Fibroblast of villous mesenchyme (primary cell): Measurements from ENCODE around the gene HORMAD2. TPM values are rescaled to one million over a fixed set of nuclear protein-coding genes. Genes with fewer than 3 reads are reported as not detected.
"Not testable (repeated sequence)": the region's sequence is repeated elsewhere in the genome, so short reads cannot be mapped to it uniquely, and the experiment has no call there.

Experiments used
- DNase-seq: peaks from one replicate; pipeline ENCODE4 v3.0.0-alpha.2; 2010; ENCODE audit warnings: low read depth
- H3K4me3 ChIP-seq: 2 replicates; pipeline ENCODE4 v1.5.1; 2011; ENCODE audit warnings: low read depth, mild to moderate bottlenecking, low read length
- CTCF ChIP-seq: IDR thresholded peaks from 2 replicates; pipeline ENCODE4 v1.5.1; 2012; ENCODE audit warnings: low read depth, mild to moderate bottlenecking, low read length; ENCODE audit not compliant: insufficient read depth
- total RNA-seq: library from RNA; depleted of rRNA; stranded (reverse); fragments of >200 nt; gene quantifications from 2 replicates; pipeline ENCODE4 v1.2.3, GENCODE V29; 2012

The HORMAD2 gene
- total RNA-seq, 1 donor: not detected

GRCh38 chr22:30054764-30055069, 25.5 kb upstream of the HORMAD2 start:
- DNase-seq: no peak
- TF ChIP-seq CTCF: no peak
- no peak overlapping the region for H3K4me3 ChIP-seq

DNA sequence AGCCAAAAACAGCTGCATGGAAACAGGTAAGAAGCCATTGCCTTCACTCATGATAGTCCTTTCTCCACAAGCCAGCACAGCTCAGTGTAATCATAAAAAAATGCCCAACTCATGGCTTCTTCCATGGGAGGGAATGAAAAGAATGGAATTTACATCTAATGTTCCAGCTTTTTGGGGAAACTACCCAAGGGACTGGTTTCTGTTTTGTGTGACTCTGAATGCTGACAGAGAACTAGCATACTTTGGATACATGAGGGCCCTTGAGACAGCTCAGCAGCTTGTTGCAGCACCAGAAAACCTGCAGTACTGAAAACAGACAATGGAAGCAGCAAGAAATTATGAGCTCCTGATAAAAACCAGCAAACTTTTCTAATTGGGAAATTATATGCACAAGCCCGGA, 24.2 kb upstream of the HORMAD2 start:
- DNase-seq: peak; percentile 10

GRCh38 chr22:30057375-30057774, 22.9 kb upstream of the HORMAD2 start:
- no peak for DNase-seq
- TF ChIP-seq CTCF: no peak
- no peak overlapping the region for H3K4me3 ChIP-seq

More for the DNA sequence above, 24.2 kb upstream of the HORMAD2 start:
- no peak for TF ChIP-seq CTCF
- no peak overlapping the region for H3K4me3 ChIP-seq

DNA sequence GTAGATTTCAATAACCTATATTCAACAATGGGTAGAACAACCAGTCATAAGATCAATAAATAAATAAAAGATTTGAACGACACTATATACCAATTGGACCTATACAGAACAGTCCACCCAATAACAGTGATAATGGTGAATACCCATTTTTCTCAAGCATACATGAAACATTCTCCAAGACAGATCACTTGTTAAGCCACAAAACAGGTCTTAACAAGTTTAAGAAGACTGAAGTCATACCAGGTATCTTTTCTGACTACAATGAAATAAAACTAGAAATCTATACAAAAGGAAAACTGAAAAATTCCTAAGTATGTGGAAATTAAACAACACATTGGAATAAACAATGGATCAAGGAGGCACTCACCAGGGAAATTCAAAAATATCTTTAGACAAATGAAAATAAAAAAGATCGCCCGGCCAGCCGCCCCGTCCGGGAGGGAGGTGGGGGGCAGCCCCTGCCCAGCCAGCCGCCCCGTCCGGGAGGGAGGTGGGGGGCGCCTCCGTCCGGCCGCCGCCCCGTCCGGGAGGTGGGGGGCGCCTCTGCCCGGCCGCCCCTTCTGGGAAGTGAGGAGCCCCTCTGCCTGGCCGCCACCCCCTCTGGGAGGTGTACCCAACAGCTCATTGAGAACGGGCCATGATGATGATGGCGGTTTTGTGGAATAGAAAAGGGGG, 20.8 kb upstream of the HORMAD2 start:
- not testable (repeated sequence) for H3K4me3 ChIP-seq, DNase-seq

DNA sequence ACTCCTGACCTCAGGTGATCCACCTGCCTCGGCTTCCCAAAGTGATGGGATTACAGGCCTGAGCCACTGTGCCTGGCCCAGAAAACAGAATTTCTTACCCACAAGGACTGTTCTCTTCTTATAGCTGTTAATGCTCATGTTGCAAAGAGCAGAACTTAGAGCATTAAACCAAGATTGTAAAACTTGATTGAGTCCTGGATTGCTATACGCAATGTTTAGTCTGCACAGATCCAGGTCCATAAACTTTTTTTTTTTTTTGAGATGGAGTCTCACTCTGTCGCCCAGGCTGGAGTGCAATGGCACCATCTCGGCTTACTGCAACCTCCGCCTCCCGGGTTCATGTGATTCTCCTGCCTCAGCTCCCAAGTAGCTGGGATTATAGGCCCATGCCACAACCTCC, 19.2 kb upstream of the HORMAD2 start:
- DNase-seq, H3K4me3 ChIP-seq: not testable (repeated sequence)

- DNase-seq: no peak
- TF ChIP-seq CTCF: no peak
- no peak overlapping the region for H3K4me3 ChIP-seq
These were observed 18.0 kb upstream of the HORMAD2 start for GRCh38 chr22:30062259-30062658.

GRCh38 chr22:30062950-30063349, 17.3 kb upstream of the HORMAD2 start:
- no peak for DNase-seq
- H3K4me3 ChIP-seq: no peak overlapping the region
- no peak for TF ChIP-seq CTCF

DNA sequence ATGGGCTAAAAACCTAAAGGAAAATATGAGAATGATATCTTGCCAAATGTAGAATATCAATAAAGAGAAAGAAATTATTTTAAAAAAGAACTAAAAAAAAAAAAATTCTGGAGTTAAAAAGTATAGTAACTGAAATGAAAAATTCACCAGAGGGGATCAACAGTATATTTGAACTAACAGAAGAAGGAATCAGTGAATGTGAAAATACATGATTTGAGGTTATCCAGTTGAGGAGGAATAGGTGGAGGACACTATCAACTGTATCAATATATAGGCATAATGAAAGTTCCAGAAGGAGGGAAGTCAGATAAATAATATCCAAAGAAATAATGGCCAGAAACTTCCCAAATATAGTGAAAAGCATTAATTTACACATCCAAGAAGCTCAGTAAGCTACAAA, 16.1 kb upstream of the HORMAD2 start:
- DNase-seq: no peak
- TF ChIP-seq CTCF: no peak
- no peak overlapping the region for H3K4me3 ChIP-seq
